ENCODE measurements around the gene ARMC9. TPM values are rescaled to one million over a fixed set of nuclear protein-coding genes. Genes with fewer than 3 reads are reported as not detected.

Gene ARMC9
- total and polyA plus RNA-seq, 8 donors = 4.5 to 114 (median 11.0) TPM

DNA sequence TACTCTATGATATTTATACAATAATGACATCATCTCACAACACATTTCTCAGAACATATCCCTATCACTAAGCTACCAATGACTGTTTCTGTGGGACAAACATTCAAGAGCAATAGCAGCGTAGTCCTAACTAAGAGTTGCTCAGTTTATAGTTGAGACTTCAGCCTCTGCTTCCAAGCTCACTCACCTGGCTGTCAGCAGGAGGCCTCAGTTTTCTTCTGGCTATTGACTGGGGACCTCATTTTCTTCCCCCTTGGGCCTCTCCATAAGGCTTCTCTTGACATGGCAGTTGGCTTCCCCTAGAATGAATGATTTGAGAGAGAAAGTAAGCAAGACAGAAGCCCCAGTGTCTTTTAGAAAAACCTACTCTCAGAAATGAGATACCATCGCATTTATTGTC is 85.9 kb downstream of the ARMC9 start:
- Histone ChIP-seq H3K27ac (no peak overlapping the region), H3K4me3 (no peak overlapping the region), H3K9me3 (no peaks in the 10 kb centered on the region), H3K36me3 (peaks cover 7 to 89% (median 43%) of the 10 kb centered on the region in 4 donors), H3K4me1 (no peaks in the 10 kb centered on the region), H3K27me3 (no peaks in the 10 kb centered on the region)
- intact Hi-C loops (cut with DNase I; ENCODE audit: low total_unique reads) = no loop called here
- WGBS, 5 donors = 87 to 94% (median 88%) methylated on average over 2 of the region's 2 CpGs
- no peak for DNase-seq
- TF ChIP-seq POLR2A (IDR thresholded peaks at IDR 0.05) = no peak
- TF ChIP-seq POLR2AphosphoS5 (IDR thresholded peaks at IDR 0.05) = no peak
- TF ChIP-seq EP300 (IDR thresholded peaks at IDR 0.05) = no peak
- TF ChIP-seq, protein P1, sequence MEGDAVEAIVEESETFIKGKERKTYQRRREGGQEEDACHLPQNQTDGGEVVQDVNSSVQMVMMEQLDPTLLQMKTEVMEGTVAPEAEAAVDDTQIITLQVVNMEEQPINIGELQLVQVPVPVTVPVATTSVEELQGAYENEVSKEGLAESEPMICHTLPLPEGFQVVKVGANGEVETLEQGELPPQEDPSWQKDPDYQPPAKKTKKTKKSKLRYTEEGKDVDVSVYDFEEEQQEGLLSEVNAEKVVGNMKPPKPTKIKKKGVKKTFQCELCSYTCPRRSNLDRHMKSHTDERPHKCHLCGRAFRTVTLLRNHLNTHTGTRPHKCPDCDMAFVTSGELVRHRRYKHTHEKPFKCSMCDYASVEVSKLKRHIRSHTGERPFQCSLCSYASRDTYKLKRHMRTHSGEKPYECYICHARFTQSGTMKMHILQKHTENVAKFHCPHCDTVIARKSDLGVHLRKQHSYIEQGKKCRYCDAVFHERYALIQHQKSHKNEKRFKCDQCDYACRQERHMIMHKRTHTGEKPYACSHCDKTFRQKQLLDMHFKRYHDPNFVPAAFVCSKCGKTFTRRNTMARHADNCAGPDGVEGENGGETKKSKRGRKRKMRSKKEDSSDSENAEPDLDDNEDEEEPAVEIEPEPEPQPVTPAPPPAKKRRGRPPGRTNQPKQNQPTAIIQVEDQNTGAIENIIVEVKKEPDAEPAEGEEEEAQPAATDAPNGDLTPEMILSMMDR (IDR thresholded peaks at IDR 0.05) = no peak

DNA sequence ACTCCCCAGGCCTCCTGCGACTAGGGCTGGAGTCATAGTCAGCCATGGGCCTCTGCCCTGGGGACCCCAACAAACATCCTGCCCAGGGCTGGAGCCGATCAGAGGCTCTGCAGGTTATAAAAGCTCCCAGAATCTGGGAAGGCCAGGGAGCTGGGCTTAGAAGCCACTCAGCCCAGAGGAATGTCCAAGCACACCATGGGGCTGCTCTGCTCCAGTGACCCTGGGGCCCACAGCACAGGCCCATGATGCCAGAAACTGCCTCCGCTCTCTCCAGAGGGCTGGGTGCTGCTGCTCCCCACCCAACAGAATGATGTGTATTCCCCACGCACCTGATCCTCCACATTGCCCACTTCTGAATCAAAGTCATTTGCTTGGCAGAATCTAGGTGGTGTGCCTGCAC is 88.5 kb downstream of the ARMC9 start:
- Histone ChIP-seq H3K27me3 (no peaks in the 10 kb centered on the region), H3K4me3 (no peak overlapping the region), H3K27ac (no peak overlapping the region), H3K36me3 (peaks cover 4 to 73% (median 38%) of the 10 kb centered on the region in 4 donors), H3K9me3 (no peaks in the 10 kb centered on the region), H3K4me1 (peaks cover 0 to 8% (median 0%) of the 10 kb centered on the region in 4 donors)
- TF ChIP-seq POLR2A (IDR thresholded peaks at IDR 0.05) = no peak
- TF ChIP-seq, protein P1 (IDR thresholded peaks at IDR 0.05) = no peak
- no peak for TF ChIP-seq EP300 (IDR thresholded peaks at IDR 0.05)
- no peak for TF ChIP-seq POLR2AphosphoS5 (IDR thresholded peaks at IDR 0.05)
- 90 to 100% (median 97%) methylated on average over 3 to 4 of the region's 4 CpGs for WGBS, 5 donors
- intact Hi-C loops (cut with DNase I; ENCODE audit: low total_unique reads) = no loop called here
- DNase-seq = no peak

DNA sequence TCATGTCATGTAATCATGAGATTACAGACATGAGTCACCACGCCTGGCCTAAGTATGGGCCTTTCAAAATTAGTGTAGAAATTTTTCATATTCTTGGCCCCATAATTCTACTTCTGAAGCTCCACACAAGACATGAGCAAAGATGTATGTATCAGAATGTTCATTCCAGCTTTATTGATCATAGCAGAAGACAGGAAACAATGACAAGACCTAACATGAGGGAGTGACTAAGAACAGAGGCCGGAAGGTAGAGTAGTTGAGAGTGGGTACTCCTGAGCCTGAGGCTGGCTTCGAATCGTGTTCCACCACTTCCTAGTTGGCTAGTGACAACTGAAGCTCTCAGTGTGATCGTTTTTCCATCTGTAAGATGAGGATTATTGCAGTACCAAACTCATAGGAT is 89.3 kb downstream of the ARMC9 start:
- Histone ChIP-seq H3K4me3 (no peak overlapping the region), H3K27ac (no peak overlapping the region), H3K4me1 (peaks cover 0 to 8% (median 2%) of the 10 kb centered on the region in 4 donors), H3K9me3 (no peaks in the 10 kb centered on the region), H3K27me3 (no peaks in the 10 kb centered on the region), H3K36me3 (peaks cover 4 to 73% (median 43%) of the 10 kb centered on the region in 4 donors)
- intact Hi-C loops (cut with DNase I; ENCODE audit: low total_unique reads) = no loop called here
- TF ChIP-seq POLR2AphosphoS5 (IDR thresholded peaks at IDR 0.05) (no peak), POLR2A (IDR thresholded peaks at IDR 0.05) (no peak), EP300 (IDR thresholded peaks at IDR 0.05) (no peak)
- TF ChIP-seq, protein P1 (IDR thresholded peaks at IDR 0.05) = no peak
- DNase-seq = no peak
- WGBS, 5 donors = 78 to 92% (median 87%) methylated on average over 5 of the region's 5 CpGs

DNA sequence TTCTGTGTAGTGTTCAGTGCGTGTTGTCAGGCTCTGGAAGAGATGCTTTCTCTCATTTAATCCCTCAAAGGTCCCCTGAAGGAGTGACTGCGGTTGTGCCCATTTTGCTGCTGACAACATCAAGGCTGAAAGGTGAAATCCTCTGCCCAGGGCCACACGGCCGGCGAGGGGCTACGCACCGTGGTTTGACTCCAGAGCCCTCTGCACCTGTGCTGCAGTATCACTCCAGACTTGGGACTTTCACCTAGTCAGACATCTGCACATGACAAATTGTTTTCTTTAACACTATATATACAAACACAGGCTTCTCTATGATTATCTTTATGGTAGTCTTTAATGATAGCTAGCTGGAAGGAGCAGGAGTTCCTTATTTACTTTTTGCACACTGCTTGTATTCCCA is 90.2 kb downstream of the ARMC9 start:
- no peaks in the 10 kb centered on the region for H3K27me3 ChIP-seq
- DNase-seq = no peak
- H3K4me1 ChIP-seq = peaks cover 0 to 8% (median 2%) of the 10 kb centered on the region in 4 donors
- TF ChIP-seq, protein P1 (IDR thresholded peaks at IDR 0.05) = no peak
- TF ChIP-seq EP300 (IDR thresholded peaks at IDR 0.05) (no peak), POLR2AphosphoS5 (IDR thresholded peaks at IDR 0.05) (no peak), POLR2A (IDR thresholded peaks at IDR 0.05) (no peak)
- H3K9me3 ChIP-seq = no peaks in the 10 kb centered on the region
- H3K36me3 ChIP-seq = peaks cover 4 to 73% (median 45%) of the 10 kb centered on the region in 4 donors
- H3K4me3 ChIP-seq = no peak overlapping the region
- 74 to 93% (median 89%) methylated on average over 7 of the region's 7 CpGs for WGBS, 5 donors
- no peak overlapping the region for H3K27ac ChIP-seq
- intact Hi-C loops (cut with DNase I; ENCODE audit: low total_unique reads) = no loop called here
